ENCODE results near the gene LARP4B.

The LARP4B gene

GRCh38 chr10:865924-866576, 65.5 kb downstream of the LARP4B start:
- no peak for DNase-seq

GRCh38 chr10:865257-865656, 66.2 kb downstream of the LARP4B start:
- no peak for DNase-seq

GRCh38 chr10:860519-860918, 71.0 kb downstream of the LARP4B start:
- no peak for DNase-seq

- DNase-seq: no peak
These were observed 74.9 kb downstream of the LARP4B start for GRCh38 chr10:856416-857157.

GRCh38 chr10:855671-856070, 75.8 kb downstream of the LARP4B start:
- DNase-seq: no peak

- no peak for DNase-seq
These were observed 76.4 kb downstream of the LARP4B start for GRCh38 chr10:855079-855478.

- DNase-seq: no peak
These were observed 78.5 kb downstream of the LARP4B start for GRCh38 chr10:853017-853416.

- DNase-seq: no peak
These were observed 79.1 kb downstream of the LARP4B start for GRCh38 chr10:852386-852785.

- DNase-seq: no peak
These were observed 79.6 kb downstream of the LARP4B start for GRCh38 chr10:851901-852300.

- no peak for DNase-seq
These were observed 81.4 kb downstream of the LARP4B start for GRCh38 chr10:850093-850492.

- DNase-seq: no peak
These were observed 83.6 kb downstream of the LARP4B start for GRCh38 chr10:847868-848267.

GRCh38 chr10:846126-846685, 85.3 kb downstream of the LARP4B start:
- DNase-seq: no peak

GRCh38 chr10:845526-845925, 86.0 kb downstream of the LARP4B start:
- DNase-seq: no peak

GRCh38 chr10:844552-844951, 87.0 kb downstream of the LARP4B start:
- no peak for DNase-seq

- no peak for DNase-seq
These were observed 87.8 kb downstream of the LARP4B start for GRCh38 chr10:843703-844102.

- DNase-seq: no peak
These were observed 88.7 kb downstream of the LARP4B start for GRCh38 chr10:842795-843194.

- DNase-seq: no peak
These were observed 90.0 kb downstream of the LARP4B start for GRCh38 chr10:841535-841934.

- no peak for DNase-seq
These were observed 91.8 kb downstream of the LARP4B start for GRCh38 chr10:839550-840205.

GRCh38 chr10:836782-837181, 94.7 kb downstream of the LARP4B start:
- no peak for DNase-seq

- DNase-seq: no peak
These were observed 97.0 kb downstream of the LARP4B start for GRCh38 chr10:834493-834892.

- DNase-seq: no peak
These were observed 102.3 kb downstream of the LARP4B start for GRCh38 chr10:829241-829640.

GRCh38 chr10:828191-828590, 103.3 kb downstream of the LARP4B start:
- no peak for DNase-seq

GRCh38 chr10:824946-825345, 106.6 kb downstream of the LARP4B start:
- DNase-seq: no peak

GRCh38 chr10:824497-824896, 107.0 kb downstream of the LARP4B start:
- DNase-seq: no peak
